NOMO-1 treated with DMSO at 0.1 percent for 48 hours (cell line): ENCODE measurements around the gene PRODH2.

Source experiments
- DNase-seq: peaks from one replicate; lab custom pipeline; 2025; ENCODE audit not compliant: unreplicated experiment; lab: John Stamatoyannopoulos, UW

Gene PRODH2

DNA sequence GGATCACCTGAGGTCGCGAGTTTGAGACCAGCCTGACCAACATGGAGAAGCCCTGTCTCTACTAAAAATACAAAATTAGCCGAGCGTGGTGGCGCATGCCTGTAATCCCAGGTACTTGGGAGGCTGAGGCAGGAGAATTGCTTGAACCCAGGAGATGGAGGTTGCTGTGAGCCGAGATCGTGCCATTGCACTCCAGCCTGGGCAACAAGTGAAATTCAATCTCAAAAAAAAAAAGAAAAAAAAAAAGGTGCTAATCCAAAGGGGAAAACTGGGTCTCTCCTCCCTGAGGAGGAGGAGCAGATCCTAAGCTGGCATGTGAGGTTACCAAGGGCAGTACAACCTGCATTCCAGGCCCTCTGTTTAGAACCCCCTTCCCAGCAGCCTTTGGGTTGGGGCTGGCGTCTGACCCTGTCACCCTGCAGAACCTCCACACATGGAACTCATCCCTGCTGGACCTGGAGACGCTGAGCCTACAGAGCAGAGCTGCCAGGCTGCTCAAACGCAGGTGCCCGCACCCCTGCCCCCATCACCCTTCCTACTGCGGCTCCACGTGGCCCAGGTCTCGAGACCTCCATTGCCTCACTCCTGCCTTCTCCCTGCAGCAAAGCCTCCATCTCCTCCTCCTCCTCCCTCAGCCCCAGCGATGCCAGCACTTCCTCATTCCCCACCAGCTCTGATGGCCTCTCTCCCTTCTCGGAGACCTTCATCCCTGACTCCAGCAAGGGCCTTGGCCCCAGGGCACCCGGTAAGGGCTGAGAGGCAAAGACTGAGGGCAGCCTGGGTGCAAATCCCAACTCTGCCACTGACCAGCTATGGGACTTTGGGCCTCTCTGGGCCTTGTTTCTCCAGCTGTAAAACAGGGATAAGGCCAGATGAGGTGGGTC is 48.0 kb downstream of the PRODH2 start:
- no peak for DNase-seq

GRCh38 chr19:35760711-35761349 is 51.8 kb downstream of the PRODH2 start:
- DNase-seq, result no peak

- no peak for DNase-seq
Measured at GRCh38 chr19:35759697-35760096, 52.9 kb downstream of the PRODH2 start.

GRCh38 chr19:35757749-35758608 is 54.7 kb downstream of the PRODH2 start, which contains the start of gene PROSER3:
Gene PROSER3 (plus strand): TSS chr19:35758176. CDS start chr19:35758216, 40 bp downstream.
- DNase-seq, result peak; percentile 99

- no peak for DNase-seq
Measured at GRCh38 chr19:35757231-35757748, 55.4 kb downstream of the PRODH2 start.

- no peak for DNase-seq
Measured at GRCh38 chr19:35756377-35757230, 56.0 kb downstream of the PRODH2 start, which contains the start of gene HSPB6. Gene HSPB6 (minus strand): TSS chr19:35757029. CDS start chr19:35757008, 21 bp downstream.

DNA sequence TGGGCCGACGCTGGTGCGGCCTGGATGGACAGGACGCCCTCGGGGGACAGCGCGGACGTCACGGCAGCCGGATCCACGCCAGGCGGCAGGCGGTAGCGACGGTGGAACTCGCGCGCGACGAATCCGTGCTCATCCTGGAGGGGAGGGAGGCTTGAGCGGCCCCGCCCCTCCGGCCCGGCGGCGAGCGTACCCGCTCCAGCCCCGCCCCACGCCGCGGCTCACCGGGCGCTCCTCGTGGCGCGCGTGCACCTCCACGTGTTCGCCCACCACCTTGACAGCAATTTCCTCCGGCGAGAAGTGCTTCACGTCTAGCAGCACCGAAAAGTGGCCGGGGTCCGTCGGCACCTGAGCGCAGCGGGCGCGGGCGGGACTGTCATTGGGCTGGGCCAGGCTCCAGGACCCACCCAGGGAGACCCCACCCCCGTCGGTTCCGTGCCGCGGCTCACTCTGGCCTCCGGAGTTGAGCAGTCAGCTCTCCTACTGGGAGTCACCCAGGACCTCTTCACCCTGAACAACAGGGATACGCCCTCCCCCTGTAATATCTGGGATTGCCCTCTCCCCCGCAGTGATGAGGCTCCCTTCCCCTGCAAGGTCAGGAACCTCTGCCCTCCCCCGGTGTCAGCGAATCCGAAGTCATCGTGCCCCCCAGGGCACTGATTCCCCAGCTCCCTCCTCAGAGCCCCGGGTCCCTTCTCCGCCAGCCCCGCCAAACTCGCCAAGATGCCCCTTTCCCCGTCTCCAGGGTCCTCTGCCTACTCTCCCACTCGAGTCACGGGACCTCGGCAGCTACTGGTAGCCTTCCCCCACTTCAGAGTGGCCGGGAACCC is 56.9 kb downstream of the PRODH2 start:
- DNase-seq, result no peak

DNA sequence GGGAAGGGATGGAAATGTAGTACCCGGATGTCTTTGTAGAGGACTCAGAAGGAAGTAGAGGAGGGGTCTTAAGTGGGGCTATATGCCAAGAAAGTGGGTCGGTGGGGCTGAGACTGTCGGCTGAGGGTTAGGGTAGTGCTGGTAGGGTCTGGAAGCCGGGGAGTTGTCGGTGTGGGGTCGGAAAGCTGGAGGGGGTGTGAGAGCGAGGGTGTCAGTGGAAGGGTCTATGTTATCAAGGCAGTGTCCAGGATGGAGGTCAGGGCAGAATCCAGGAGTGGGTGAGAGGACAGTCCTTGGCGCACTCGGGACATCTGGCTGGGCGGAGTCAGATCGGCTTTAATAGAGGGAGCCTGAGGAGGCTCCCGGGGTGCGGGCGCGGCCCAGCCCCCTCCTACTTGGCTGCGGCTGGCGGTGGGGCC is 57.5 kb downstream of the PRODH2 start:
- no peak for DNase-seq

- no peak for DNase-seq
Measured at GRCh38 chr19:35754370-35755130, 58.1 kb downstream of the PRODH2 start.

GRCh38 chr19:35753634-35754369 is 58.8 kb downstream of the PRODH2 start:
- no peak for DNase-seq

DNA sequence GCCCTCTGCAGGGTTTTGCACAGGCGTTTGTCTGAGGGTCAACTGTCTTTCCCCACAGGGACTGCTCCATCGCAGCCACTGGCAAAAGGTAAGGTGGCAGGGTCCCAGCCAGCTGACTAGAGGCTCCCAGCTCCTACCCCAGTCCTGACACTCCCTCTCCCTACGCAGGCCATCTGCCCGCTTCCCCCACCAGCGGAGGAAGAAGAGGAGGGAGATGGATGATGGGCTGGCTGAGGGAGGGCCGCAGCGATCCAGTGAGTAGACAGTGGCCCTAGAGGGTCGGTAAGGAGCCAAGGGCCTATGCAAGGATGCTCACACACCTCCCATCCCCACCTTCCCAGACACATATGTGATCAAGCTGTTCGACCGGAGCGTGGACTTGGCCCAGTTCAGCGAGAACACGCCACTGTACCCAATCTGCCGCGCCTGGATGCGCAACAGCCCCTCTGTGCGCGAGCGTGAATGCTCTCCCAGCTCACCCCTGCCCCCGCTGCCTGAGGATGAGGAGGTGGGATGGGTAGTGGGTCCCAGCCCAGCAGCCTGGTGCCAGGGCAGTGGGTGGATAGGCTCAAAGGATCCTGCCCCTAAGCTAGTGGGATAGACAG is 59.8 kb downstream of the PRODH2 start:
- DNase-seq, result no peak

DNA sequence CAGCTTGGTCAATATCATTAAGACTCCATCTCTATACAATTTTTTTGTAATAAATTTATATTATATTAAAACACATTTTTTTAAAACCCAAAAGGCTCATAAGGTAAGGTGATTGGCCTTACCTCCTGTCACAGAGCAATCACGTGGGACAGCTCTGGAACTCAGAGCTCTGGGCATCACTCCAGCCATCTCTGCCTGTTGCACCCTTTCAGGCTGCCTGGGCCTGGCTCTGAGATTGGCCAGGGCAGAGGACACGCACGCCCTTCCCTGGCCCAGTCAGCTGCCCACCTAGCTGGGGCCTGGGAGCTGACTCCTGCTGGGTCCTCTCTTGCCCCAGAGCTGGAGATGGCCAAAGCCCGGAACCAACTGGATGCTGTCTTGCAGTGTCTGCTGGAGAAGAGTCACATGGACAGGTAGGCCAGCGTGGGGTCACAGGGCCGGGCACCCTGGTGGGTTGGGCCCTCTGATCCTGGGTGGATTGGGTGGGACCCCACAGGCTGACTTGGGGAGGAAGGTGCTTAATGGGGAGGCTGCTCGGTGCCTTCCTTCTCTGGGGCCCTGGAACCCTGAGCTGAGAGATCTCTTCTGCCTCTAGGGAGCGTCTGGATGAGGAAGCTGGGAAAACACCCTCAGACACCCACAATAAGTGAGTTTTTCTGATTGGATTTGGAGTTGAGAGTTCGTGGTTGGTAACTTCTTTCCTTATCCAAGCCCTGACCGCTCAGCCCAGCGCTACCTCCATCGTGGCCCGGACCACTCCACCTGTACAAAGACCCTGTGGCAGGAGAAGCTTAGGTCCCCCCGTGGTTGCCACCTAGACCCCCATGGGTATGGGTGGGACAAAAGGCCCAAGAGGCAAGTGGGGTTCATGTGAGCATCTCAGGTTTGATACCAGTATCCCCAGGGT is 60.6 kb downstream of the PRODH2 start:
- no peak for DNase-seq

DNA sequence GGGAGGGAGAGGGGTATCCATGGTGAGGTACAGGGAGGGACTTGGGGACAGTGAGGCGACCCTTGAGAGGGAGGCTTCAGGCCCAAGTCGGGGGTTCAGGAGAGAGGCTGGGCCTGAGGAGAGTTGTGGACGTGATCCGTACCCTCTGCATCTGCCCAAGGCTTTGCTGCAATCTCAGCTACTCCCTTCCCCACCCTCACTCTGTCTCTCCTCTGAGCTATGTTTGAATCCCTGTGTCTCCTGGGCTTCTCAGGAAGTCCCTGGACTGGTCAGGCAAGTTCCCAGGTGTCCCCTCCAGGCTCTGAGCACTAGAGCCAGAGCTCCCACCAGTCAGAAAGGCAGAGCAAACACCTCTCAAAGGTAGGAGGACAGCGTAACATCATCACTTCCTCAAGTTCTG is 62.5 kb downstream of the PRODH2 start:
- DNase-seq, result no peak
